Mucosa of rectum (tissue), 2 donors: ENCODE measurements around the gene CTNNA1.

ENCODE experiments used
- H3K27ac ChIP-seq, 2 donors: one replicate each; pipeline ENCODE4 v1.7.0; 2013; ENCODE audit warnings: inconsistent platforms in 2 of 2, low read depth in 2 of 2, low read length in 2 of 2
- H3K27me3 ChIP-seq, 2 donors: one replicate each; pipeline ENCODE4 v1.7.0; 2013; ENCODE audit warnings: low read length in 2 of 2; ENCODE audit not compliant: control insufficient read depth in 2 of 2, insufficient read depth in 2 of 2
- H3K36me3 ChIP-seq, 2 donors: one replicate each; pipeline ENCODE4 v1.7.0; 2013; ENCODE audit warnings: low read length in 2 of 2; ENCODE audit not compliant: control insufficient read depth in 2 of 2, insufficient read depth in 2 of 2
- H3K4me1 ChIP-seq, 2 donors: one replicate each; pipeline ENCODE4 v1.7.0; 2013; ENCODE audit warnings: low read length in 2 of 2, mild to moderate bottlenecking in 1 of 2; ENCODE audit not compliant: control insufficient read depth in 2 of 2, insufficient read depth in 2 of 2
- H3K4me3 ChIP-seq, 2 donors: one replicate each; pipeline ENCODE4 v1.7.0; 2013; ENCODE audit warnings: low read length in 2 of 2
- H3K9ac ChIP-seq, 2 donors: one replicate each; pipeline ENCODE4 v1.7.0; 2013; ENCODE audit warnings: low read length in 2 of 2, low read depth in 1 of 2, mild to moderate bottlenecking in 1 of 2
- H3K9me3 ChIP-seq, 2 donors: one replicate each; pipeline ENCODE4 v1.7.0; 2013; ENCODE audit warnings: low read length in 2 of 2; ENCODE audit not compliant: control insufficient read depth in 2 of 2
- donor health status: healthy.
- donor health status: Normal muscosa, but diverticular disease.

Gene CTNNA1

GRCh38 chr5:138841531-138841930 lies 88.3 kb downstream of the CTNNA1 start:
- peaks cover 0 to under 1% of the 10 kb centered on the region in 2 donors for H3K36me3 ChIP-seq
- H3K4me3 ChIP-seq, result no peak overlapping the region
- H3K9me3 ChIP-seq, result no peaks in the 10 kb centered on the region
- H3K27ac ChIP-seq, result no peak overlapping the region
- peaks cover 0 to 2% of the 10 kb centered on the region in 2 donors for H3K4me1 ChIP-seq
- H3K9ac ChIP-seq, result no peak overlapping the region
- no peaks in the 10 kb centered on the region for H3K27me3 ChIP-seq

GRCh38 chr5:138843316-138844124 lies 90.3 kb downstream of the CTNNA1 start:
- no peak overlapping the region for H3K4me3 ChIP-seq

GRCh38 chr5:138844125-138844461 lies 90.9 kb downstream of the CTNNA1 start:
- H3K4me1 ChIP-seq, result peaks cover 0 to 2% of the 10 kb centered on the region in 2 donors
- no peak overlapping the region for H3K27ac ChIP-seq
- no peak overlapping the region for H3K9ac ChIP-seq
- no peak overlapping the region for H3K4me3 ChIP-seq
- H3K36me3 ChIP-seq, result no peaks in the 10 kb centered on the region
- H3K27me3 ChIP-seq, result no peaks in the 10 kb centered on the region
- H3K9me3 ChIP-seq, result no peaks in the 10 kb centered on the region

More at GRCh38 chr5:138843316-138844124, 90.3 kb downstream of the CTNNA1 start:
- Histone ChIP-seq H3K27ac (no peak overlapping the region), H3K9ac (no peak overlapping the region), H3K27me3 (no peaks in the 10 kb centered on the region), H3K36me3 (no peaks in the 10 kb centered on the region), H3K9me3 (no peaks in the 10 kb centered on the region), H3K4me1 (peaks cover 0 to 2% of the 10 kb centered on the region in 2 donors)

GRCh38 chr5:138844812-138845513 lies 91.7 kb downstream of the CTNNA1 start:
- no peak overlapping the region for H3K9ac ChIP-seq

GRCh38 chr5:138849439-138849838 lies 96.2 kb downstream of the CTNNA1 start:
- Histone ChIP-seq H3K9ac (no peak overlapping the region), H3K27ac (no peak overlapping the region), H3K4me1 (peaks cover 2 to 3% of the 10 kb centered on the region in 2 donors), H3K36me3 (no peaks in the 10 kb centered on the region), H3K27me3 (no peaks in the 10 kb centered on the region), H3K4me3 (no peak overlapping the region), H3K9me3 (no peaks in the 10 kb centered on the region)

More at GRCh38 chr5:138844812-138845513, 91.7 kb downstream of the CTNNA1 start:
- Histone ChIP-seq H3K4me3 (no peak overlapping the region), H3K9me3 (no peaks in the 10 kb centered on the region), H3K4me1 (peaks cover 0 to 2% of the 10 kb centered on the region in 2 donors), H3K27me3 (no peaks in the 10 kb centered on the region), H3K36me3 (no peaks in the 10 kb centered on the region), H3K27ac (no peak overlapping the region)

GRCh38 chr5:138849882-138850281 lies 96.7 kb downstream of the CTNNA1 start:
- peaks cover 2 to 3% of the 10 kb centered on the region in 2 donors for H3K4me1 ChIP-seq
- H3K4me3 ChIP-seq, result no peak overlapping the region
- no peaks in the 10 kb centered on the region for H3K9me3 ChIP-seq
- H3K36me3 ChIP-seq, result no peaks in the 10 kb centered on the region
- no peak overlapping the region for H3K27ac ChIP-seq
- no peaks in the 10 kb centered on the region for H3K27me3 ChIP-seq
- no peak overlapping the region for H3K9ac ChIP-seq

GRCh38 chr5:138850865-138851435 lies 97.7 kb downstream of the CTNNA1 start:
- Histone ChIP-seq H3K9ac (no peak overlapping the region), H3K9me3 (no peaks in the 10 kb centered on the region), H3K27ac (no peak overlapping the region), H3K27me3 (no peaks in the 10 kb centered on the region), H3K36me3 (no peaks in the 10 kb centered on the region), H3K4me3 (no peak overlapping the region), H3K4me1 (peaks cover 2 to 3% of the 10 kb centered on the region in 2 donors)

- Histone ChIP-seq H3K4me1 (peaks cover 2 to 3% of the 10 kb centered on the region in 2 donors), H3K27me3 (no peaks in the 10 kb centered on the region), H3K36me3 (peaks cover 0 to 4% of the 10 kb centered on the region in 2 donors), H3K27ac (no peak overlapping the region), H3K9ac (no peak overlapping the region), H3K4me3 (no peak overlapping the region), H3K9me3 (no peaks in the 10 kb centered on the region)
Observed at GRCh38 chr5:138853132-138853531, 99.9 kb downstream of the CTNNA1 start.

- Histone ChIP-seq H3K9ac (no peak overlapping the region), H3K4me1 (no peaks in the 10 kb centered on the region), H3K27ac (no peak overlapping the region)
Observed at GRCh38 chr5:138867011-138867410, 113.8 kb downstream of the CTNNA1 start.

GRCh38 chr5:138869038-138869437 lies 115.8 kb downstream of the CTNNA1 start:
- no peak overlapping the region for H3K9ac ChIP-seq
- H3K27me3 ChIP-seq, result no peaks in the 10 kb centered on the region
- no peaks in the 10 kb centered on the region for H3K9me3 ChIP-seq
- H3K36me3 ChIP-seq, result peaks cover 0 to 2% of the 10 kb centered on the region in 2 donors
- H3K4me3 ChIP-seq, result no peak overlapping the region
- H3K27ac ChIP-seq, result no peak overlapping the region
- H3K4me1 ChIP-seq, result no peaks in the 10 kb centered on the region

More at GRCh38 chr5:138867011-138867410, 113.8 kb downstream of the CTNNA1 start:
- peaks cover 5 to 9% of the 10 kb centered on the region in 2 donors for H3K36me3 ChIP-seq
- peaks cover 4 to 6% of the 10 kb centered on the region in 2 donors for H3K9me3 ChIP-seq
- H3K4me3 ChIP-seq, result no peak overlapping the region
- H3K27me3 ChIP-seq, result no peaks in the 10 kb centered on the region
